GM12865 (cell line): ENCODE data around the gene SLC35G6.

Experiments
- DNase-seq: peaks from one replicate; pipeline ENCODE4 v3.0.0; 2010; ENCODE audit warnings: low read depth
- H3K4me3 ChIP-seq: 2 replicates; pipeline ENCODE4 v1.5.1; 2011; ENCODE audit warnings: mild to moderate bottlenecking, low read depth, low read length, control low read depth
- TF ChIP-seq, protein P1 (sequence below): IDR thresholded peaks from 2 replicates; pipeline ENCODE4 v1.5.1; 2011; ENCODE audit warnings: low read length, control low read depth, low read depth, inconsistent platforms; ENCODE audit not compliant: insufficient read depth; ENCODE audit errors: missing control alignments

The SLC35G6 gene

DNA sequence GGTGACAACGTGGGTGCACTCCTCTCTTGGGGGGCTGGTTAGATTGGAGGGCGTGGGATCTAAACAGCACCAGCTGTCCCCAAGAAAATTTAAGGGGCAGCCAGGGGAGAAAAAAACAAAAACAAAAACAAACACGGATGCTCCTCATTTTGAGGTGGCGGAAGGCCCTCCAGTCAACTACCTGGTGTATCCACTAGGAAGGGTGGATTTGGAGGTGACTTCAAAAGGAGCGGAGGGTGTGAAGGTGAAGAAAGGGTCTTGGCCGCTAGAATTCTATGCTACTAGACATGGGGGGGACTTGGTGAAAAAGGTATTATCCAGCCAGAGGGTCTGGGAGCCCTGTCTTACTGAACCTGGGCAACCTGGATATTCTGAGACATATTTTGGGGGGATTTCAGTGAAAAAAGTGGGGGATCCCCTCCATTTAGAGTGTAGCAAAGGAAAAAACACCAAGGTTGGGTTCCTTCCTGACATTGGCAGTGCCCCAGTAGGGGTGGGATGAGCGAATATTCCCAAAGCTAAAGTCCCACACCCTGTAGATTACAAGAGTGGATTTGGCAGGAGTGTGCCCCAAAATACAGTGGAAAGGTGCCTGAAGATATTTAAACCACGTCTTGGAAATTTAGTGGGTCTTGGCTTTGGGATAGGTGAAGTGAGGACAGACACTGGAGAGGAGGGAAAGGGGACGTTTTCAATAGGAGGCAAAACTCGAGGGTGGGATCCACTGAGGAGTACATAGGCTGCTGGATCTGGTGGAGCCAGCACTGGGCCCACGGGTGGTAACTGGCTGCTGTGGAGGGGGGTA, 42.4 kb upstream of the SLC35G6 start:
- TF ChIP-seq, protein P1, sequence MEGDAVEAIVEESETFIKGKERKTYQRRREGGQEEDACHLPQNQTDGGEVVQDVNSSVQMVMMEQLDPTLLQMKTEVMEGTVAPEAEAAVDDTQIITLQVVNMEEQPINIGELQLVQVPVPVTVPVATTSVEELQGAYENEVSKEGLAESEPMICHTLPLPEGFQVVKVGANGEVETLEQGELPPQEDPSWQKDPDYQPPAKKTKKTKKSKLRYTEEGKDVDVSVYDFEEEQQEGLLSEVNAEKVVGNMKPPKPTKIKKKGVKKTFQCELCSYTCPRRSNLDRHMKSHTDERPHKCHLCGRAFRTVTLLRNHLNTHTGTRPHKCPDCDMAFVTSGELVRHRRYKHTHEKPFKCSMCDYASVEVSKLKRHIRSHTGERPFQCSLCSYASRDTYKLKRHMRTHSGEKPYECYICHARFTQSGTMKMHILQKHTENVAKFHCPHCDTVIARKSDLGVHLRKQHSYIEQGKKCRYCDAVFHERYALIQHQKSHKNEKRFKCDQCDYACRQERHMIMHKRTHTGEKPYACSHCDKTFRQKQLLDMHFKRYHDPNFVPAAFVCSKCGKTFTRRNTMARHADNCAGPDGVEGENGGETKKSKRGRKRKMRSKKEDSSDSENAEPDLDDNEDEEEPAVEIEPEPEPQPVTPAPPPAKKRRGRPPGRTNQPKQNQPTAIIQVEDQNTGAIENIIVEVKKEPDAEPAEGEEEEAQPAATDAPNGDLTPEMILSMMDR = no peak
- no peak for DNase-seq
- H3K4me3 ChIP-seq = peak overlapping the region; percentile 92

DNA sequence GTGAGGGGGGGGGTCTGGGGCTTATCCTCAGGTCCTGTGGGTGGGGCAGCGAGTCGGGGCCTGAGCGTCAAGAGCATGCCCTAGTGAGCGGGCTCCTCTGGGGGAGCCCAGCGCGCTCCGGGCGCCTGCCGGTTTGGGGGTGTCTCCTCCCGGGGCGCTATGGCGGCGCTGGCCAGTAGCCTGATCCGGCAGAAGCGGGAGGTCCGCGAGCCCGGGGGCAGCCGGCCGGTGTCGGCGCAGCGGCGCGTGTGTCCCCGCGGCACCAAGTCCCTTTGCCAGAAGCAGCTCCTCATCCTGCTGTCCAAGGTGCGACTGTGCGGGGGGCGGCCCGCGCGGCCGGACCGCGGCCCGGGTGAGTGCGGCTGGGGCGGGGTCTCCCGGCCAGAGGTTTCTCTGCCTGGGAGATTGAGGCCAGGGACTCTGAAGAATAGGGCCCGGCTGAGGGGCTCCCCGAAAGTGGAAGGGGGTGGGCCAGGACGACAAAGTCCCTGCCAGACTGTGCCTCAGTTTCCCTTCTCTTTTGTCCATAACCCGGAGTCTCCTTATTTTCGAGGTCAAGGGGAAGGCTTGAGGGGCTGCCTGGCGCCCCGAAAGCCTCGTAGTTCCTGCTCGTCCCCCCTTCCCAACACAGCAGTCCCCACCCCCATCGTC, 41.7 kb upstream of the SLC35G6 start, which contains the start of gene FGF11:
FGF11 (plus strand) TSS at position 51 of the 651 bp plus-strand sequence; CDS start at position 160, 109 bp downstream.
- DNase-seq = no peak
- peak within 1 kb of the TSS; percentile 92 for H3K4me3 ChIP-seq
- TF ChIP-seq, protein P1 = no peak

DNA sequence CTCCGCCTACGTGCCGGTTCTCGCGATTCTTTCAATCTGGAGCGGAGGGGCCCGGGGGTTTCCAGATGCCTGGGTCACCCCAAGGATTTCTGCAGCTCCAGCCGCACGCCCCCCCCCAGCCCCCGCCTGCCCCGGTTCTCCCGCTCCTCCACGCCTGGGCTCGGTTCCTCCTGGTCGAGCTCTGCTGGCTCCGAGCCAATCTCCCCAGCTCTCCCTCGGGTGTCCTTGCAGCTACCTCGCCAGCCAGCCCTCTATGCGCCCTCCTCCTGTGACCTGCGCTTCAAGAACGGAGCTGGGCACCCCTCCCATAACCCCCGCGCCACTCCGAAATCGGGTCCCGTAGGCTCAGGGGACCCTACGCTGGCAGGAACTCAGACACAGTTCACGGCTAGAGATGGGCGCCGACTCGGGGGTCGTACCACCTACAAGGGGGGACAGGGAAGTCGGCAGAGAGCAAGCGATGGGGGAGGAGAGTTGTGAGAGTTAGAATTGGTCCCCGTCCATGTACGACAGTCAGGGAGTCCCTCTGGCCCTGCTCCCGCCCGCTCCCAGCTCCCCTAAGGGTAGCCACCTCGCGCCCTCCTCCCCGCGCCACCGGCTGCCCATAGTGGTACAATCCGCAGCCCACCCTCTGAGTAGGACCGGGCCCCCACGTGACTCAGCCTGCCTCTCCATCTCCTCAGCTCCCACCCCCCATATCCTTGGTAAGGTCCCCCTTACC, 41.0 kb upstream of the SLC35G6 start:
- peak overlapping the region; percentile 92 for H3K4me3 ChIP-seq
- DNase-seq = peak; percentile 58
- TF ChIP-seq, protein P1 = no peak

DNA sequence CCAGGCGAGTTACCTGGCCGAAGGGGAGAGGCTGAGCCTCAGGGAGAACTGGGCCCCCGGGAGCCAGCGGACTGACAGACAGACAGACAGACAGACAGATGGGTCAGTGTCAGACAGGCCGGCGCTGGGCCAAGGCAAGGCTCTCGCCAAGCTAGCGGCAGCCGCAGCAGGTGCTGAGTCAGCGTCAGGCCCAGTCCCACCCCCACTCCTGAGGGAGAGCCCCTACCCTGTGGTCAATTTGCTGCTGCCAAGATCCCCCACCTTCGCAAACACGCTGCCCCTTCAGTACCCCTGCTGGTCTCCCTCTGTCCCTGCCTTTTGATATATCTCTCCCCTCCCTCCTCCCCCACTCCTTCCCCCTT, 40.4 kb upstream of the SLC35G6 start:
- TF ChIP-seq, protein P1 = no peak
- DNase-seq = peak; percentile 51
- peak overlapping the region; percentile 92 for H3K4me3 ChIP-seq

DNA sequence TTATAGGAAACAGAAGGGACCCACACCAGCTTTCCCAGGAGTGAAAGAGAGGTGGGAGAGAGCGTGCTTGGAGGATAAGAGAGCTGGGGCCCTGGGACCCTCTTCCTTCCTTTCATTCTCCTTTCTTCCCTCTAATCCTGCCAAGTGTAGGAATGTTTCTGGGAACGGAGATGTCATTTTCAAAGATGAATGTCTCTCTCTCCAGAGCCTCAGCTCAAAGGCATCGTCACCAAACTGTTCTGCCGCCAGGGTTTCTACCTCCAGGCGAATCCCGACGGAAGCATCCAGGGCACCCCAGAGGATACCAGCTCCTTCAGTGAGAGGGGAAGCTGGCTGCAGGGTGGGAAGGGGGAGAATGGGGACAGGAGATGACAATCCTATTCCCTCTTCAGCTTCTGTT, 40.0 kb upstream of the SLC35G6 start:
- DNase-seq = no peak
- peak overlapping the region; percentile 92 for H3K4me3 ChIP-seq
- TF ChIP-seq, protein P1 = no peak

DNA sequence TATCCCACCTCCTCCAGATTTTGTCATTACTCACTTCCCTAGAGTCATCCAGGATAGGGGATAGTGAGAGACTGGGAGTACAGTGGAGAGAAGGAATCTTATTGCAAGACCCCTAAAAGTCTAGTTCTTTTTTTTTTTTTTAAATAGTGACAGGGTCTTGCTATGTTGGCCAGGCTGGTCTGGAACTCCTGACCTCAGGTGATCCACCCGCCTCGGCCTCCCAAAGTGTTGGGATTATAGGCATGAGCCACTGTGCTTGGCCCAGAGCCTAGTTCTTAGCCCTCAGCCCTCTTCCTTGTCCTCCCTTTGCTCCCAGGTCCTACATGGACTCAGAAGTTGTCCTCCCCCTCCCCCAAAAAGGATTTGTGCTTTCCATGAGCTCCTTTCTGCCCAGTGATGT, 39.1 kb upstream of the SLC35G6 start:
- no peak for DNase-seq
- TF ChIP-seq, protein P1 = no peak

More for the DNA sequence above, 39.1 kb upstream of the SLC35G6 start:
- no peak overlapping the region for H3K4me3 ChIP-seq
